ENCODE data around the gene GAPVD1. TPM values are rescaled to one million over a fixed set of nuclear protein-coding genes. Genes with fewer than 3 reads are reported as not detected.

Gene GAPVD1
- total RNA-seq, 1 experiment from 2014 or later = 66.2 TPM

GRCh38 chr9:125323615-125324014, 62.0 kb downstream of the GAPVD1 start:
- ChIA-PET POLR2A (no interaction called here), CTCF (no interaction called here)
- Mint-ChIP-seq H3K4me3 (ENCODE audit: unreplicated experiment) (no peak overlapping the region), H3K27ac (ENCODE audit: unreplicated experiment) (no peak overlapping the region), H3K36me3 (ENCODE audit: insufficient read depth, unreplicated experiment) (peaks cover 76% of the 10 kb centered on the region), H3K9me3 (ENCODE audit: unreplicated experiment) (no peaks in the 10 kb centered on the region), H3K27me3 (ENCODE audit: insufficient read depth, unreplicated experiment) (no peaks in the 10 kb centered on the region), H3K4me1 (ENCODE audit: low read depth, unreplicated experiment) (no peaks in the 10 kb centered on the region)
- Histone ChIP-seq H3K4me3 (ENCODE audit: low read depth, low read length) (no peak overlapping the region), H3K27me3 (replicated peaks; ENCODE audit: control insufficient read depth, insufficient read depth, low read length) (no peaks in the 10 kb centered on the region), H3K4me1 (no peaks in the 10 kb centered on the region), H3K9me3 (no peaks in the 10 kb centered on the region), H3K36me3 (ENCODE audit: control insufficient read depth, insufficient read depth, low read length) (peaks cover 1% of the 10 kb centered on the region; the same call in 1 of the 2 replicates)
- no peak for TF ChIP-seq CTCF (IDR thresholded peaks at IDR 0.05; ENCODE audit: insufficient read depth in 1 of 2, low read depth in 1 of 2, low read length in 1 of 2, severe bottlenecking in 1 of 2, unreplicated experiment in 1 of 2)
- DNase-seq = no peak
- intact Hi-C loops (cut with micrococcal nuclease; ENCODE audit: unreplicated experiment) = no loop called here
- no TSS peak for BruUV-seq (replicated peaks)

GRCh38 chr9:125325826-125326225, 64.2 kb downstream of the GAPVD1 start:
- Histone ChIP-seq H3K9me3 (no peaks in the 10 kb centered on the region), H3K36me3 (ENCODE audit: control insufficient read depth, insufficient read depth, low read length) (peaks cover 1% of the 10 kb centered on the region; the same call in 1 of the 2 replicates), H3K27me3 (replicated peaks; ENCODE audit: control insufficient read depth, insufficient read depth, low read length) (no peaks in the 10 kb centered on the region), H3K4me1 (no peaks in the 10 kb centered on the region), H3K4me3 (ENCODE audit: low read depth, low read length) (no peak overlapping the region)
- CTCF ChIA-PET = interaction anchor here (1.6 kb wide), 1 partner anchor 25 kb away, joined by 3 read pairs; no protein-coding TSS in a partner anchor
- TF ChIP-seq CTCF (IDR thresholded peaks at IDR 0.05; ENCODE audit: insufficient read depth in 1 of 2, low read depth in 1 of 2, low read length in 1 of 2, severe bottlenecking in 1 of 2, unreplicated experiment in 1 of 2) = no peak
- BruUV-seq (replicated peaks) = no TSS peak
- no peak for DNase-seq
- intact Hi-C loops (cut with micrococcal nuclease; ENCODE audit: unreplicated experiment) = no loop called here
- POLR2A ChIA-PET = no interaction called here
- H3K27ac Mint-ChIP-seq (ENCODE audit: unreplicated experiment) = no peak overlapping the region
- no peaks in the 10 kb centered on the region for H3K9me3 Mint-ChIP-seq (ENCODE audit: unreplicated experiment)
- no peaks in the 10 kb centered on the region for H3K27me3 Mint-ChIP-seq (ENCODE audit: insufficient read depth, unreplicated experiment)
- H3K4me3 Mint-ChIP-seq (ENCODE audit: unreplicated experiment) = no peak overlapping the region
- peaks cover 82% of the 10 kb centered on the region for H3K36me3 Mint-ChIP-seq (ENCODE audit: insufficient read depth, unreplicated experiment)
- H3K4me1 Mint-ChIP-seq (ENCODE audit: low read depth, unreplicated experiment) = no peaks in the 10 kb centered on the region

DNA sequence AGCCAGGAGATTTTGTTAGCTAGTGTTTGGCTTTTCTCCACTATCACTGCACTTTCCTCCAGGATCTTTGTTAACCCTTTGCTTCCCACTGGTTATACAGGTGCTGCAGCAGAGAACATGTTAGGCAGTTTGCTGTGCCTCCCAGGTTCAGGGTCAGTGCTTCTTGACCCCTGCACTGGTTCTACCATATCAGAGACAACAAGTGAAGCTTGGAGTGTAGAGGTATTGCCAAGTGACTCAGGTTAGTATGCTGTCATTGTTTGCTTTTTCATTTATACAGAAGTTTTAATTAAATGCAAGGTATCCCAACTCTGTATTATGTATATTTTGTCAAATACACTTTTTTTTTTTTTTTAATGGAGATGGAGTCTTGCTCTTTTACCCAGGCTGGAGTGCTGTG, 68.4 kb downstream of the GAPVD1 start:
- Histone ChIP-seq H3K4me1 (no peaks in the 10 kb centered on the region), H3K36me3 (ENCODE audit: control insufficient read depth, insufficient read depth, low read length) (no peaks in the 10 kb centered on the region), H3K27me3 (replicated peaks; ENCODE audit: control insufficient read depth, insufficient read depth, low read length) (no peaks in the 10 kb centered on the region), H3K9me3 (no peaks in the 10 kb centered on the region), H3K4me3 (ENCODE audit: low read depth, low read length) (no peak overlapping the region)
- intact Hi-C loops (cut with micrococcal nuclease; ENCODE audit: unreplicated experiment) = no loop called here
- Mint-ChIP-seq H3K27me3 (ENCODE audit: insufficient read depth, unreplicated experiment) (no peaks in the 10 kb centered on the region), H3K4me1 (ENCODE audit: low read depth, unreplicated experiment) (no peaks in the 10 kb centered on the region), H3K27ac (ENCODE audit: unreplicated experiment) (no peak overlapping the region), H3K9me3 (ENCODE audit: unreplicated experiment) (no peaks in the 10 kb centered on the region), H3K4me3 (ENCODE audit: unreplicated experiment) (no peak overlapping the region), H3K36me3 (ENCODE audit: insufficient read depth, unreplicated experiment) (peaks cover 86% of the 10 kb centered on the region)
- ChIA-PET POLR2A (no interaction called here), CTCF (no interaction called here)
- no peak for DNase-seq
- TF ChIP-seq CTCF (IDR thresholded peaks at IDR 0.05; ENCODE audit: insufficient read depth in 1 of 2, low read depth in 1 of 2, low read length in 1 of 2, severe bottlenecking in 1 of 2, unreplicated experiment in 1 of 2) = no peak
- BruUV-seq (replicated peaks) = no TSS peak
